ENCODE measurements around the gene PLOD2.

The PLOD2 gene

DNA sequence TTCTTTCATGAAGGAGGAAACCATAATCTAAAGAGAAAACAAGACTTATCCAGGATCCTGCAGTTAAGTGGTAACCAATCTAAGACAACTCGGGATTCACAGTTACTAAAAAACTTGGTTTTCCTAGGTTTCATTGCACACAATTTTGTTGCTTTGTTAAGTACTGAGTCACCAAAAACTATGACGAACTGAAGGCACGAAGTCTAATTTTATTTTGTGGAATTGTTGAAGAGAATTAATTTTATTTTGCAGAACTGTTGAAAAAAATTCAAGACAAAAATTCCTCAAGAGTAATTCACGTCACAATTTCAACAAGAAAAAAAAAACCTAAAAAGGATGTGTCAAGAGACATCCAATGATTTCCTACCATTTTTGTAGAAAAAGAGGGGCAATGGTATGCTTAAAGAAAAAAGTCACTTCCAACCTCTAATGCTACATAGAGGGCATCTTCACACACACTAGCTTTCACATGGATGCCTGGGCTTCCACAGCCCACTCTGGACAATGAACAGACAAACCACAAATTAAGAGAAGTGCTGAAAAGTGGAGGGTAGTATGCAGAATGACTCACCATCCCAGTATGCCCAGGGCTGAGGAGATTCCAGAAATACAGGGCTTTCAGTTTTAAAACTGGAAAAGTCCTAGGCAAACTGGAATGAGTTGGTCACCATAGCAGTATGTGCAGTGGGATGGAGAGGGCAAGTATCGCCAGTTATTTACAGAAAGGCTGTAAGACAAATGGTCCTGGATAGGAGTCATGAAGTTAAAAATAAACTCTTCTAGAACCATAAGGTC lies 29.2 kb downstream of the PLOD2 start:
- FAIRE-seq (no peak), DNase-seq (ENCODE audit: insufficient read length, low spot score) (no peak)
- TF ChIP-seq, protein P1, sequence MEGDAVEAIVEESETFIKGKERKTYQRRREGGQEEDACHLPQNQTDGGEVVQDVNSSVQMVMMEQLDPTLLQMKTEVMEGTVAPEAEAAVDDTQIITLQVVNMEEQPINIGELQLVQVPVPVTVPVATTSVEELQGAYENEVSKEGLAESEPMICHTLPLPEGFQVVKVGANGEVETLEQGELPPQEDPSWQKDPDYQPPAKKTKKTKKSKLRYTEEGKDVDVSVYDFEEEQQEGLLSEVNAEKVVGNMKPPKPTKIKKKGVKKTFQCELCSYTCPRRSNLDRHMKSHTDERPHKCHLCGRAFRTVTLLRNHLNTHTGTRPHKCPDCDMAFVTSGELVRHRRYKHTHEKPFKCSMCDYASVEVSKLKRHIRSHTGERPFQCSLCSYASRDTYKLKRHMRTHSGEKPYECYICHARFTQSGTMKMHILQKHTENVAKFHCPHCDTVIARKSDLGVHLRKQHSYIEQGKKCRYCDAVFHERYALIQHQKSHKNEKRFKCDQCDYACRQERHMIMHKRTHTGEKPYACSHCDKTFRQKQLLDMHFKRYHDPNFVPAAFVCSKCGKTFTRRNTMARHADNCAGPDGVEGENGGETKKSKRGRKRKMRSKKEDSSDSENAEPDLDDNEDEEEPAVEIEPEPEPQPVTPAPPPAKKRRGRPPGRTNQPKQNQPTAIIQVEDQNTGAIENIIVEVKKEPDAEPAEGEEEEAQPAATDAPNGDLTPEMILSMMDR (IDR thresholded peaks at IDR 0.05; ENCODE audit: insufficient read depth, missing control alignments), result no peak

DNA sequence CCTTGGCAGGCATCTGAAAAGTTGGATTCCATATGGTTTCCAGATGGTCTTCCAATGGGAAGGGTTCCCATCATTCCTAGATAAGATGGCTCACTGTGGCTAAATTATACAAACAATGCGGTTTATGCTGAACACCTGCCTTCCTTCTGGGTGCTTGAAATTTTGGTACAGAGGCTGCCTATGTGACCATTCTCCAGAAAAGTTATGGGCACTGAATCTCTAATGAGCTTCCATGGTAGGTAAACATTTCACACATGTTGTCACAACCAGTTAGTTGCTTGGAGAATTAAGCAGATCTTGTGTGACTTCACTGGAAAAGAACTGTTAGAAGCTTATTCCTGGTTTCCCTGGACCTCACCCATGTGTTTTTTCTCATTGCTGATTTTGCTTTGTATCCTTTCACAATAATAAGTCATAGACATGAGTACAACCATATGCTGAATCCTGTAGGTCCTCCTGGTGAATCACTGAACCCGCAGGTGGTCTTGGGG lies 30.1 kb downstream of the PLOD2 start:
- FAIRE-seq (no peak), DNase-seq (ENCODE audit: insufficient read length, low spot score) (no peak)
- TF ChIP-seq, protein P1 (IDR thresholded peaks at IDR 0.05; ENCODE audit: insufficient read depth, missing control alignments), result no peak

DNA sequence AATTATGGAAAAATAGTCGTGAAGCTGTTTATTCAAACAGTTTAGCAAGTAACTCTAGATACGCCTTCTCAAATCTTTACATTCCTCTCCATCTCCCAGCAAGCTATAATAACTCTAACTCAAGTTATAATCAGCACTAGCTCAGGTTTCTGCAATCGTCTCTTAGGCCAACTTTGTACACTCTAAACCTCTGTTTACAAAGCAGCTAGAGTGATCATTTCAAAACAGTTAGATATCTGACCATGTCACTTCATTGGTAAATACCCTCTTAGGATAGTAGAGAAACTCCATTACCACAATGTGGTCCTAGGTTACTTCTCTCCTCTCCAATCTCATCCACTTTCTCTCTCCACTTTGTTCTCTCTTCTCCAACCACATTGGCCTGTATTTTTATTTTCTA lies 31.2 kb downstream of the PLOD2 start:
- DNase-seq (ENCODE audit: insufficient read length, low spot score), result no peak
- no peak for FAIRE-seq
- TF ChIP-seq, protein P1 (IDR thresholded peaks at IDR 0.05; ENCODE audit: insufficient read depth, missing control alignments), result no peak

DNA sequence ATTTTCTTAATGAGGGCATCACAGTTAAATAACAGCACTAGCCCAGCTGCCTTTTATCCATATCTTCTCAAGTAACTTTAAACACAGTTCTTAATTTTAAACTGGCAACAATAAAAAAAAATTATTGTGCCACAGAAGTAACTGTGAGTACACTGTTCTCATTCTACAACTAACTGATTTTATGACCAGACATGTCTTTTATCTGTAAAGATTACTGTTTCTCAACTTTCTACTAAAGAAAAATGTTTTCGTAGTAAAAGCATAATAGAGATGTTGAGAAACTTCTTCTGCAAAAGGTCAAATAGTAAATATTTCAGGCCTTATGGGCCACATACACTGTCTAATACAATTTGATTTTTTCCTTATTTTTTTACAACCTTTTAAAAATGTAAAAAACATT lies 32.0 kb downstream of the PLOD2 start:
- FAIRE-seq, result no peak
- DNase-seq (ENCODE audit: insufficient read length, low spot score), result no peak
- TF ChIP-seq, protein P1 (IDR thresholded peaks at IDR 0.05; ENCODE audit: insufficient read depth, missing control alignments), result no peak

DNA sequence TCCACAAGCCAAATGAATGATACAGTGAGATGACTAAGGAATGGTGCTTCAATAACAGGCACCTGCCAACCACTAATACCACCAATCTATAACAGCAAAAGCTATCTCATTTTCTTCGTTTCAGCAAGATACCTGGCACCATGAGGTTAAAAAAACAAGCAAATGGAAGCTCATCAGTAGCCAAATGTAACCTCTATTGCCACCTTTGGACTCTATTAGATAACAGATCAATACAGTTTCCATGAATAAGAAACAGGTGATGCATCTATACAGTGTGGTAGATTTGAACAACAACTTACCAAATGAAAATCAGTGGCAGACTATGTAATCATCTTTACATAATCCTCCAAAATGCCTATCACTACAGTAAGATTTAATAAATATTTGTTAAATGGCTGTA lies 32.8 kb downstream of the PLOD2 start:
- no peak for DNase-seq (ENCODE audit: insufficient read length, low spot score)
- peak; percentile 44 for FAIRE-seq
- TF ChIP-seq, protein P1 (IDR thresholded peaks at IDR 0.05; ENCODE audit: insufficient read depth, missing control alignments), result no peak

DNA sequence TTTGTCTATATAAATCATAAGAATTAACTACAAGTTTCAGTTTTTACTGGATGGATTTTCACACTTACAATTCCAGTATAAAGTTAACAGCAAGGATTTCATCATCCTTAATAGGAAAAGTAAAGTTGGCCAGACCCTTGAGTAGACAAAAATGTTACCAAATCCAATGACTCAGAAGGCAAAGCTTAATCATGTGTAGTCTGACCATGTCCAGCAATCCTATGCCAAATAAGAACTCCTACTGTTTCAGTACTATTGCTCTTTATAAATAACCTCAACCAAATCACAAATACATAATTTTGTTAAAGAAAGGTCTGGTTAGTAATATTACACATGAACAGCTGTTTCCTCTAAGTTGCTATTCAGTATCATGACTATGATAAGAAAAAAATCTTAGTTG lies 35.0 kb downstream of the PLOD2 start:
- FAIRE-seq, result no peak
- TF ChIP-seq, protein P1 (IDR thresholded peaks at IDR 0.05; ENCODE audit: insufficient read depth, missing control alignments), result no peak

DNA sequence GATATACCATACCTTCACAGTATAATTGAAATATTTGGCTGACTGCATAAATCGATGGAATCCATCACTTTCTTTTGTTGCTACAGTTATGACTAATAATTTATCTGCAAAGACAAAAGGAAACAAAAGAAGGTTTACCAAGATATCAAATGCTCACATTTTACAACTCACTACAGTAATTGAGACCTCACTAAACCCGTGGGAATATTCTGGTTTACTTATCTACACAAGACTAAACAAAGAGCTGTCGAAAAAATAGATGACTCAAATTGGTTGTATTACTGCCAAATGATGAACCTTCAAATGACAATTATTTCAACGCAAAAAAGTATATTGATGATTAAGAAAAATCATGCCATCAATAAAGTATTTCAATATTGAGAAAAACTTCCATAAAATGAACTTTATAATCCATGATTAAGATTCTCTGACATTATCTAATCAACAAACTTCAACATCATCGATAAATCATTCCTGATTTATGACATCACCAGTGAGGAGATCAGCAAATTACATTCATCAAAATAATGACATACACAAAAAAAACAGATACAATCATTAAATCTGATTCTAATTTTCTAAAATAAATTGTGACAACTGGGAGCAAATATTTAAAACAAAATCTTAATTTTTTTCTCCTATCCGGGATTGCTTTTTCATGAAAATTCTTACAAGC lies 36.7 kb downstream of the PLOD2 start:
- DNase-seq (ENCODE audit: insufficient read length, low spot score) (no peak), FAIRE-seq (peak; percentile 70)
- TF ChIP-seq, protein P1 (IDR thresholded peaks at IDR 0.05; ENCODE audit: insufficient read depth, missing control alignments), result no peak

More for the DNA sequence above, 35.0 kb downstream of the PLOD2 start:
- no peak for DNase-seq (ENCODE audit: insufficient read length, low spot score)
